ES-I3 (cell line): ENCODE data around the gene PMFBP1.
A peak's percentile ranks its signal among the peaks of the same experiment; 100 is the strongest.

ENCODE experiments used
- H3K36me3 ChIP-seq: 2 replicates; pipeline ENCODE4 v1.6.1; 2013; ENCODE audit warnings: mild to moderate bottlenecking, low read length, control low read depth, moderate library complexity; ENCODE audit not compliant: insufficient read depth
- H3K4me1 ChIP-seq: 2 replicates; pipeline ENCODE4 v1.6.1; 2013; ENCODE audit warnings: mild to moderate bottlenecking, control low read depth, low read length; ENCODE audit not compliant: insufficient read depth
- H3K9ac ChIP-seq: 2 replicates; pipeline ENCODE4 v1.6.1; 2013; ENCODE audit warnings: low read depth, mild to moderate bottlenecking, low read length, moderate library complexity
- H3K9me3 ChIP-seq: 2 replicates; pipeline ENCODE4 v1.6.1; 2013; ENCODE audit warnings: mild to moderate bottlenecking, low read length, moderate library complexity; ENCODE audit not compliant: control insufficient read depth, insufficient read depth

PMFBP1 gene

GRCh38 chr16:72112452-72112792 is 59.5 kb downstream of the PMFBP1 start:
- no peak overlapping the region for H3K9ac ChIP-seq
- H3K36me3 ChIP-seq, result peaks cover 20% of the 10 kb centered on the region
- H3K9me3 ChIP-seq, result no peaks in the 10 kb centered on the region
- no peaks in the 10 kb centered on the region for H3K4me1 ChIP-seq

- H3K9me3 ChIP-seq, result no peaks in the 10 kb centered on the region
- H3K9ac ChIP-seq, result no peak overlapping the region
- peaks cover 24% of the 10 kb centered on the region for H3K36me3 ChIP-seq
- no peaks in the 10 kb centered on the region for H3K4me1 ChIP-seq
Measured at GRCh38 chr16:72111657-72112451, 60.1 kb downstream of the PMFBP1 start.

GRCh38 chr16:72110662-72111615 is 61.0 kb downstream of the PMFBP1 start:
- H3K9me3 ChIP-seq, result no peaks in the 10 kb centered on the region
- H3K4me1 ChIP-seq, result no peaks in the 10 kb centered on the region
- H3K36me3 ChIP-seq, result peaks cover 30% of the 10 kb centered on the region
- H3K9ac ChIP-seq, result no peak overlapping the region

GRCh38 chr16:72109966-72110530 is 61.9 kb downstream of the PMFBP1 start:
- Histone ChIP-seq H3K9ac (no peak overlapping the region), H3K36me3 (peaks cover 36% of the 10 kb centered on the region), H3K9me3 (no peaks in the 10 kb centered on the region), H3K4me1 (no peaks in the 10 kb centered on the region)

- H3K36me3 ChIP-seq, result peaks cover 43% of the 10 kb centered on the region
- no peaks in the 10 kb centered on the region for H3K9me3 ChIP-seq
- no peak overlapping the region for H3K9ac ChIP-seq
- H3K4me1 ChIP-seq, result no peaks in the 10 kb centered on the region
Measured at GRCh38 chr16:72109300-72109699, 62.7 kb downstream of the PMFBP1 start.

- Histone ChIP-seq H3K9ac (no peak overlapping the region), H3K4me1 (no peaks in the 10 kb centered on the region), H3K9me3 (no peaks in the 10 kb centered on the region), H3K36me3 (peaks cover 49% of the 10 kb centered on the region)
Measured at GRCh38 chr16:72108353-72109102, 63.4 kb downstream of the PMFBP1 start.

- Histone ChIP-seq H3K9me3 (no peaks in the 10 kb centered on the region), H3K36me3 (peaks cover 61% of the 10 kb centered on the region), H3K4me1 (no peaks in the 10 kb centered on the region), H3K9ac (no peak overlapping the region)
Measured at GRCh38 chr16:72107371-72107770, 64.6 kb downstream of the PMFBP1 start.

- peaks cover 69% of the 10 kb centered on the region for H3K36me3 ChIP-seq
Measured at GRCh38 chr16:72105978-72106377, 66.0 kb downstream of the PMFBP1 start.

GRCh38 chr16:72104905-72105304 is 67.0 kb downstream of the PMFBP1 start:
- H3K36me3 ChIP-seq, result peaks cover 80% of the 10 kb centered on the region

More at GRCh38 chr16:72105978-72106377, 66.0 kb downstream of the PMFBP1 start:
- Histone ChIP-seq H3K9ac (no peak overlapping the region), H3K9me3 (no peaks in the 10 kb centered on the region), H3K4me1 (no peaks in the 10 kb centered on the region)

GRCh38 chr16:72101195-72101594 is 70.8 kb downstream of the PMFBP1 start:
- Histone ChIP-seq H3K4me1 (no peaks in the 10 kb centered on the region), H3K9ac (no peak overlapping the region), H3K9me3 (no peaks in the 10 kb centered on the region), H3K36me3 (peaks cover 67% of the 10 kb centered on the region)

More at GRCh38 chr16:72104905-72105304, 67.0 kb downstream of the PMFBP1 start:
- H3K9ac ChIP-seq, result no peak overlapping the region
- no peaks in the 10 kb centered on the region for H3K9me3 ChIP-seq
- no peaks in the 10 kb centered on the region for H3K4me1 ChIP-seq

GRCh38 chr16:72099377-72099818 is 72.6 kb downstream of the PMFBP1 start:
- Histone ChIP-seq H3K9me3 (no peaks in the 10 kb centered on the region), H3K36me3 (peaks cover 53% of the 10 kb centered on the region), H3K4me1 (peaks cover 6% of the 10 kb centered on the region)

GRCh38 chr16:72098936-72099335 is 73.0 kb downstream of the PMFBP1 start:
- Histone ChIP-seq H3K36me3 (peaks cover 48% of the 10 kb centered on the region), H3K9me3 (no peaks in the 10 kb centered on the region), H3K9ac (no peak overlapping the region), H3K4me1 (peaks cover 6% of the 10 kb centered on the region)

More at GRCh38 chr16:72099377-72099818, 72.6 kb downstream of the PMFBP1 start:
- no peak overlapping the region for H3K9ac ChIP-seq

- H3K9ac ChIP-seq, result peak overlapping the region; percentile 89
- peaks cover 6% of the 10 kb centered on the region for H3K4me1 ChIP-seq
- H3K9me3 ChIP-seq, result no peaks in the 10 kb centered on the region
- H3K36me3 ChIP-seq, result peaks cover 5% of the 10 kb centered on the region; the same call in 1 of the 2 replicates
Measured at GRCh38 chr16:72094266-72094610, 77.7 kb downstream of the PMFBP1 start.
